HG02763 (cell line): ENCODE results near the gene SAMMSON.

ENCODE experiments used
- ATAC-seq: cut with Tn5 transposase; IDR thresholded peaks from one replicate; pipeline ENCODE4 v1.9.1; 2021; ENCODE audit warnings: mild to moderate bottlenecking, moderate library complexity; ENCODE audit not compliant: unreplicated experiment

Gene SAMMSON

GRCh38 chr3:70010346-70010745 is 10.8 kb downstream of the SAMMSON start:
- ATAC-seq, result no peak

DNA sequence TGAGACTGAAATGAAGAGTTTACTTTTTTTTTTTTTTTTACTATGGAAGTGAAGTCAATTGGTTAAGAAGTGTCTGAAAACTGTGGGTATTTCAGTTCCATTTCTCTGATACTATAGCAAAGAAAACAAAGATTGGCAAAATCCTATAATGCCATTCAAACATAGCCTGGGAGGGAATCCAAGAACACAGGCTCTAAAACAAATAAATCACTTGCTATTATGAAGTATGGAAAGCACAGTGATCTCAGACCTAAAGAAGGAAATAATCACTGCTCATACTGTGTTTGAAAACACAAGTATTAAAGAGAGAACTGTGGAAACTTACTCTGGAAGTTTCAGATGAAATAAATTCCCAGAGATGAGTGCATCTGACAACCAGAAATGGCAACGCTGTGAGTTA is 12.0 kb downstream of the SAMMSON start:
- ATAC-seq, result no peak

- ATAC-seq, result no peak
Measured at GRCh38 chr3:70020906-70021660, 21.6 kb downstream of the SAMMSON start.

- no peak for ATAC-seq
Measured at GRCh38 chr3:70028361-70028760, 28.8 kb downstream of the SAMMSON start.

- no peak for ATAC-seq
Measured at GRCh38 chr3:70038693-70039092, 39.2 kb downstream of the SAMMSON start.

DNA sequence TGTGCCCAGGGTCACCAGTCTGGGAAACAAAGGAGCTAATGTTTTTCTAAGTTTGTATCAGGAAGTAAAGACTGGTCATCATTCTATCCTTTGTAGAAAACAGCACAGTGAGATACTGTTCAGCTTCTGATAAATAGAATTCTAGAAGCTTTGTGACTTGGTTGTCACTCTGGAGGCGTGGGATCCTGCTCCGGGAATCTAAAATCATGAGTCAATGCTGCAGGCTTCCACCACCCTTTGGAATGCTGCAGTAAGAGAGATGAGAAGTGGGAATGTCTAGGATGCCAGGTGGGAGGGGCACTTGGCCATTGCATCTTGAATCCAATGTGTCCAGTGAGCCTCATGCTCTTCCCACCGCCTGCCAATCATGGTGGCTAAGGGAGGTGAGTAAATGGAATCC is 40.9 kb downstream of the SAMMSON start:
- ATAC-seq, result no peak

DNA sequence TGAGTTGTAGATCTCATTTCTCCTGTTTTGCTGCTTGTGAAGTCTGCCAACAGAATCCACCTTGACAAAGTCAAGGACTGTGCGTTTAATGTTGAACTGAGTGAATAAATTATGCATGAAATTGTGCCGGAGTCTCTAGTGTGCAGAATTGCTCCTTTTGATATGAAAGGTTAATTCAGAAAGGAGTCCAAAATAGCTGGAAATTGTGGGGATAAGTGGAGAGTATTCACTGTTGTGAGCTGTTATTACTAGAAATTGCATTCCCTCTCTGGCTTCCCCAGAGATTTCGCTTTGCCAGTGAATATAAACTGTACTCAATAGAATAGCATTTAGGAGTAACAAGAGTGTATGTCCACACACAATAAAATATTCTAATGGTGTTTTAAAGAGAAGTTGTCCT is 43.1 kb downstream of the SAMMSON start:
- ATAC-seq, result no peak

DNA sequence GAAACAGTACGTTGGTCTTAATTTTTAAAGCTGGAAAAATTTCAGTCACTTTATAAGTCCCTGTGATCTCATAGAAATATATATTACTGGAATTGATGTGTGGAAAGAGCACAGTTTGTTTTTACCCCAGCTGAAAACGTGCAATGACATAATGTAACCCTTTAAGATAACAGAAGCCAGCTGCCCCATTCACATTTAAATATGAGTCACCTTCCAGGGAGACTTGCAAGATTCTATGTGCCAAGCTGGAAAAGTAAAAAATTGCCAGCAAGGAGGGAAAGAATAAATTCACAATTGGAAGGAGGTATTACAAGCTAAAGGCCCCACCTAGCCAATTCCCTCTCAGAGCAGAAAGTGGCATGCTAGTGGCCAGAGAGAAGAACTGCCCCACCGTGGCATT is 50.2 kb downstream of the SAMMSON start:
- ATAC-seq, result no peak

GRCh38 chr3:70053293-70053692 is 53.8 kb downstream of the SAMMSON start:
- no peak for ATAC-seq

DNA sequence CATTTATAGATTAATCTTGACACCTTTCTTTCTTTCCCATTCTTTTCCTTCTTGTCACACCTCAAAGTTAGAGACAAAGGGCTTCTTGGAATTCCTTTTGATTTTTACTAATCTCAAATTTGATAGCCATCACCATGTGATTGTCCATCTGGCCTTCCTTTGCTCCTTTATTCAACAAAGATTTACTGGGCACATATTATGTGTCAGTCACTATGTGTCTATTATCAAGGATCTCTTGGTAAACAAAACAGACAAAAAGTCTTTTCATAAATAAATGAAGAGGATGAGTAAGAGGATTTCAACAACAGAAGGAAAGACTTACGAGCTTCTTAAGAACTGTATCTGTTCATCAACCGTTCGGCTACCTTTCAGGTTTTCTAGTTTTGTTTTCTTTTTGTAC is 56.5 kb downstream of the SAMMSON start:
- no peak for ATAC-seq

DNA sequence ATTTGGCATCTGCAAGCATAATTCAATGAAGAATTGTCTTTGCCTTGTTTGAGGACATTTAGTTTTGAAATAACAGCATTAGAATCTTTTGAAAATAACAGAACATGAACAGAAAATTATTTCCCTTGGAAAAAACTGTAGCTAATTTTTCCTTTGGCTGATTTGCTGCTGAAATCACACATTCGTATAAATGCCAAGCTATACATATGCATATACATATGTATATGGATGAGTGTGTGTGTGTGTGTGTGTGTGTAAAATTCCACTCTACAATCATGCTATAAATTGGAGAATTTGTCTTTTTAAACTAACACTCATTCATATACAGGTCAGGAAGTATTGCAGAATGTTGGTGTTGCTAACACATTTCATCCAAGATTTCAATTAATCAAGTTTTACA is 57.9 kb downstream of the SAMMSON start:
- ATAC-seq, result no peak

DNA sequence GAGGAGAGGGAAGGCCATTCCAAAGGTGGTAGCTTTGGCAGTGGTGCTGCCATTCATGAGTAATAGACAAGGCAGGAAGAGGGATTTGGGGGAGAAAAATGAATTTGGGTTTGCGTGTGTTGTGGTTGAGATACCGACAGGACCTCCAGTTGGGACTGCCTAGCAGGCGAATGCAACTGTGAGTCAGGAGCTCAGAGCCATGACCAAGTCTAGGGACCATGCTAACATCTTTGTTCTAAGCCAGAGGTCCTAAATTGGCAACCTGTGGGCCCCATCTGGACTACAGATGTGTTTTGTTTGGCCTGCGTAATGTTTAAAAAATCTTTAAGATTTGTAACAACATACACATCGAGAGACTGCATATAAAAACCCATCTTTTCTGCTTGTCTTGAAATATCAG is 61.6 kb downstream of the SAMMSON start:
- ATAC-seq, result no peak

DNA sequence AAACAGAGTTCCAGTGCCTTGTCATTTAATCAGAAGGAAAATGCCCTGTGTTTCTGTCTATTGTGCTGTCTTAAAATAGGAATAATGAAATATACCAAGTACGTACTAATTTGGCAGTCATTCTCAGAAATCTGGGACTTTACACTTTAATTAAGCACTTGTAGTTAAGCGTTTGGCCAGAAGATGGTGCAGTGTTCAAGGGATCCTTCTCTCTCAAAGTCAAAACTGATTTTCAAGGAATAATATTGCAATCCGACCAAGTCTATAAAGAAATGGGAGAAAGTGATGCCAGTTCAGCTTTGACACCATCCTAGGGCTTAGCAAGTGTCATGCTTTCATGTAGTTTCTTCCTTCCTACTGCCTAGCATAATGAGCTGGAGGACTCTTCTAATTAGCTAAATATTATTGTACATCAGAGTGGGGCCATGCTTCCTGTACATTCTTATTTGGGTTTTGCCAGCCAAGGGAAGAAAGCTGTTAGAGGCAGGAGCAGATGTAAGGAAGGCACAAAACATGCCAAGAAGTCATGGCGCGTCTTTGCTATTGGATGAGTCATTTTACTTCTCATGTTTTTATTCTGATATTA is 64.8 kb downstream of the SAMMSON start:
- ATAC-seq, result no peak

GRCh38 chr3:70065696-70066253 is 66.2 kb downstream of the SAMMSON start:
- ATAC-seq, result no peak

- no peak for ATAC-seq
Measured at GRCh38 chr3:70067860-70068521, 68.5 kb downstream of the SAMMSON start.

- no peak for ATAC-seq
Measured at GRCh38 chr3:70069557-70069956, 70.0 kb downstream of the SAMMSON start.

GRCh38 chr3:70071138-70071537 is 71.6 kb downstream of the SAMMSON start:
- ATAC-seq, result no peak

DNA sequence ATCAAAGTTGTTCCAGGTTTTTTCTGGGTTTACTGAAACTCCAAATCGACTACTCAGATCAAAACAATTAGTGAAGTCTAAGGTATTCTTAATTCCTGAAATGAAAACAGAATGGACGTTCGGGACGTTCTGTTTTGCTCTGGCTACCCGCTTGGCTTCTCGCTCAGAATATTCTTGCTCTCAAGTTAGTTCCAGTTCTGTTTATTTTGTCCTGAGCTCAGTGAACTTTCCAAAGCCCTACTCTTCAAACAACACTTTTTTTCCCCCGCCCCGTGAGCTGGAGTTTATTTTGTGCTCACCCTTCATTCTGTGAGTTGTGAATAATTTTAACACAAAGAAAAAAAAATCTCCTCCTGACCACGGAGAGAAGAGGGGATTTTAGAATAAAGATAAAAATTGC is 72.6 kb downstream of the SAMMSON start:
- no peak for ATAC-seq

DNA sequence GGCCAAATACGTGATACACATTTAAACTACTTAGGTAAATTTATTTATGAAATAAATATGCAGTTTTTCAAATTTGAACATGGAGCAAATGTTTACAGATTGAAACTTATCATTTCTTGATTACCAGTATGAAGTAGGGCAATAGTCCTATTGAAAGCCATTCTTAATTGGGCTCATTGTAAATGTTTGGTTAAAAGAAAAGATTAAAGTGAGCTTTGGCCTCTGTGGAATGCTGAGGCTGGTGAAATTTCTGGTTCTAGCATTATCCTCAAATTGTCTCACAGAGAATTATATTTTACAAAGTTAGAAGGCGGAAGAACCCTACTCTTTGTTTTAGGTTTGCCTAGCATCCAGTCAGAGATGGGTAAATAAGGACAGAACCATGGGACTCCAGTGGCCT is 73.2 kb downstream of the SAMMSON start:
- no peak for ATAC-seq

GRCh38 chr3:70075101-70075500 is 75.6 kb downstream of the SAMMSON start:
- no peak for ATAC-seq

DNA sequence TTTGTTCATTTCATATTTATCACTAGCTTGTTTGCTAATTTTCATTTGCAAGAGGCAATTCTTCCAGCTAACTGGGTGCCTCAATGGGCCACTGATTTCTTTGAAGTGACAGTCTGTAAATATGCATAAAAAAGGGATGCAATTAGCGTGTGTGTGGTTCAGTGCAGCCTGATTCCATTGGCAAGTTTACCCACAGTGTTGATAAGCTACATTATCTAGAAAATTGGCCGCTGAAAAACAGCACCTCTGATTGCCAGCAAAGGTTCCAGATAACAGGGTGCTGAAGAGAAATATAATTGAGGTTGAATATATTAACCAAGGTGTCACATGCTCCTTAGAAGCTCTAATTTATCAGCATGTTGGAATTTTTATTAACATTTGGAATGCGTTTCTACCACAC is 76.9 kb downstream of the SAMMSON start:
- no peak for ATAC-seq

DNA sequence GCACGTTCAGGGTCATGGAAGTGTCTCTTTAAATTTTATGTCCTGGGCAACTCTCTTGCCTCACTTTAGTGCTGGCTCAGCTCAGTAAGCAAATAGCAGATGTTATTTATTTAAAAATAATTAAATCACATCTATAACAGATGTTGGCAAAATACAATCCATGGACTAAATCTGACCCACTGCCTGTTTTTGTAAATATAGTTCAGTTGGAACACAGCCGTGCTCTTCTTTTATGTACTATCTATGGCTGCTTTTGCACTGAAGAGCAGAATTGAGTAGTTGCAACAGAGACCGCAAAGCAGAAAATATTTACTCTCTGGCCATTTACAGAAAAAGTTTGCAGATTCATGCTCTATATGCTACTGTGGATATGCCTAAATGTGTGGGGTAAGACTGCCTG is 79.2 kb downstream of the SAMMSON start:
- ATAC-seq, result no peak
